ENCODE data around the gene JAZF1.

The JAZF1 gene

GRCh38 chr7:27967639-27968038 lies 213.0 kb downstream of the JAZF1 start:
- no peak for DNase-seq (ENCODE audit: low read depth)

- DNase-seq (ENCODE audit: low read depth), result no peak
These were observed 214.3 kb downstream of the JAZF1 start for GRCh38 chr7:27966219-27966780.

- no peak for DNase-seq (ENCODE audit: low read depth)
These were observed 214.9 kb downstream of the JAZF1 start for GRCh38 chr7:27965650-27966049.

- DNase-seq (ENCODE audit: low read depth), result no peak
These were observed 215.8 kb downstream of the JAZF1 start for GRCh38 chr7:27964820-27965219.

GRCh38 chr7:27963056-27963455 lies 217.5 kb downstream of the JAZF1 start:
- DNase-seq (ENCODE audit: low read depth), result no peak

GRCh38 chr7:27962273-27962672 lies 218.3 kb downstream of the JAZF1 start:
- peak; percentile 14 for DNase-seq (ENCODE audit: low read depth)

- DNase-seq (ENCODE audit: low read depth), result peak; percentile 15
These were observed 219.3 kb downstream of the JAZF1 start for GRCh38 chr7:27961255-27961654.

- no peak for DNase-seq (ENCODE audit: low read depth)
These were observed 220.2 kb downstream of the JAZF1 start for GRCh38 chr7:27960415-27960814.

GRCh38 chr7:27958933-27959548 lies 221.6 kb downstream of the JAZF1 start:
- DNase-seq (ENCODE audit: low read depth), result no peak

GRCh38 chr7:27955596-27955995 lies 225.0 kb downstream of the JAZF1 start:
- DNase-seq (ENCODE audit: low read depth), result no peak

- DNase-seq (ENCODE audit: low read depth), result no peak
These were observed 225.6 kb downstream of the JAZF1 start for GRCh38 chr7:27955011-27955410.

GRCh38 chr7:27953777-27954176 lies 226.8 kb downstream of the JAZF1 start:
- DNase-seq (ENCODE audit: low read depth), result no peak

GRCh38 chr7:27953361-27953760 lies 227.2 kb downstream of the JAZF1 start:
- DNase-seq (ENCODE audit: low read depth), result no peak

- peak; percentile 79 for DNase-seq (ENCODE audit: low read depth)
These were observed 227.9 kb downstream of the JAZF1 start for GRCh38 chr7:27952456-27953285.

GRCh38 chr7:27950123-27950522 lies 230.5 kb downstream of the JAZF1 start:
- no peak for DNase-seq (ENCODE audit: low read depth)

GRCh38 chr7:27948861-27949260 lies 231.7 kb downstream of the JAZF1 start:
- no peak for DNase-seq (ENCODE audit: low read depth)

- peak; percentile 67 for DNase-seq (ENCODE audit: low read depth)
These were observed 232.9 kb downstream of the JAZF1 start for GRCh38 chr7:27947586-27948278.

GRCh38 chr7:27946351-27946750 lies 234.2 kb downstream of the JAZF1 start:
- DNase-seq (ENCODE audit: low read depth), result no peak

- no peak for DNase-seq (ENCODE audit: low read depth)
These were observed 235.4 kb downstream of the JAZF1 start for GRCh38 chr7:27945058-27945795.

GRCh38 chr7:27944643-27945042 lies 236.0 kb downstream of the JAZF1 start:
- no peak for DNase-seq (ENCODE audit: low read depth)

GRCh38 chr7:27943241-27943640 lies 237.4 kb downstream of the JAZF1 start:
- DNase-seq (ENCODE audit: low read depth), result no peak

GRCh38 chr7:27942711-27943110 lies 237.9 kb downstream of the JAZF1 start:
- no peak for DNase-seq (ENCODE audit: low read depth)
